HUDEP-2 (cell line): ENCODE measurements around the gene FREM1.
"Not testable (repeated sequence)": the region's sequence is repeated elsewhere in the genome, so short reads cannot be mapped to it uniquely, and the experiment has no call there.

ENCODE experiments used
- DNase-seq, 76 experiments: peaks; one replicate each; lab custom pipeline; 2025; ENCODE audit not compliant: unreplicated experiment in 76 of 76; lab: John Stamatoyannopoulos, UW

Gene FREM1

GRCh38 chr9:14909961-14910805 is at the start of gene FREM1:
TSS of gene FREM1 (minus strand) at chr9:14910428. CDS start at chr9:14868977, 41,451 bp downstream.
- DNase-seq, result no peak

GRCh38 chr9:14958989-14959388 is 48.8 kb upstream of the FREM1 start:
- no peak for DNase-seq

DNA sequence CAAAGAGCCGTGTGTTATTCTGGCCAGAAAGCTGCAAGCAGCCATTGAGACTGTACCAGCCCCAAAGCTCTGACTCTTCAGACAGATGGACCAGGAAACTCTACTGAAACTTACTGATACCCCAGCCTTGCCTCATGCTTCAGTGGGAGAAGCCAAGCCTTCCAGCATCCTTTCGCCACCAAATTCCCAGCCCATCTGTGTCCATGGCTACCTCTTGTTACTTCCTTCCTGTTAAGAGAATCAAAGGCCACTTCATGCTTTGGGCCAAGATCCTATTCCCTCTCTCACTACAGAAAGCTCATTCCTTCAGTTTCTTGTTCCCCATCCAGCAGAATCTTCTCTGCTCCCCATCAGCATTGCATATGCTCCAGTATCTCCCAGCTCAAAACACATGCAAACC is 46.9 kb upstream of the FREM1 start:
- no peak for DNase-seq

- DNase-seq, result no peak
Measured at GRCh38 chr9:14956208-14956607, 46.0 kb upstream of the FREM1 start.

GRCh38 chr9:14945351-14945750 is 35.1 kb upstream of the FREM1 start:
- DNase-seq, result no peak

DNA sequence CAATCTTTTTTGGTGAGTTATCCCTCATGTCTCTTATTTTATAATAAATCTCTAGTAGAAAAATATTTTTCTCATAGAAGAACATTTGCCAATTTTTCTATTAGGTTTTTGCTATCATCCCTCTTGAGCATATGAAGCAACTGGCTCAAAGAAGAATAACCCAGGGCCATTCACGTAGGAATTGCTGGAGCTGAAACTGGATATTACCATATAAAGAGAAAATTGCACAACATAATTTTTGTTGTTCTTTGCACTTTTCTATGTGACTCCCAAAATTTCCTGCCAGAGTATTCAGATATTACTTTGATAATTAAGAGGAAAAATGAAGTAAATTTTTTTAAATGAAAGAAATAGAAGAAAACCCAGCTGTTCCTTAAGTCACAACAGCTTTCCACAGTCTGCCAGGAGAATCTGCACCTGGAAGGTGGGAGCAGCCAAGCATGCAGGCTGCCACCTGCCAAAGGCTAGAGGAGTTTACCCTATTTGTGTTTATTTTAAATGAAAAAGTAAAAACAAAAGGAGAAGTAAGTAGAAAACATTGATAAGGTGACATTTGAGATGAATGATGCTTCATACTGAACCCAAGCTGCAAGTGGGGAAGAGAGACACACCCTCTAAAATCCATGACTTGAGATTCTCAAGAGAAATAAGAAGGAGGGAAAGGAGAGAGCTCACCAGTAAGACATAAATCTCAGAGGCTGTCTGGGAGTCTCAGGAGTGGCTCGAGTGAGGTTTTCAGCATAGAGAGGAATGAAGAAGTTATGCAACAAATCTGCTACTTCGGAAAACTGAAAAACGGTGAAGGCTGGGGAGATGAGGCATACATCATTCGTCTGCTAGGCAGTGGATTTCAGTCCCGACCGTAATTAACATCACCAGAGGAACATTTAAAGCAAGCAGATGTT is 31.5 kb upstream of the FREM1 start:
- DNase-seq, result no peak

DNA sequence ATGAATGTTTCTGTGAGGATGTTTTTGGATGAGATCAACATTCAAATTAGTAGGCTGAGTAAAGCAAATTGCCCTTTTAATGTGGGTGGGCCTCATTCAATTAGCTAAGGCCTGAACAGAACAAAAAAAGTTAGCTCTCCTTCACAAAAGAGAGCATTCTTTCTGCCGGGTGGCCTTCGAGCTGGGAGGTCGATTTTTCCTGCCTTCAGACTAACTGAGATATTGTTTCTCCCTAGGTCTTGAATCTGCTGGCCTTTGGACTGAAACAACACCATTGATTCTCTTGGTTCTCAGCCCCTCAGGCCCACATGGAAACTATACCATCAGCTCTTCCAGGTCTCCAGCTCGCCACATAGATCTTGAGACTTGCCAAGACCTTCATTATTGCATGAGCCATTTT is 29.1 kb upstream of the FREM1 start:
- no peak for DNase-seq

DNA sequence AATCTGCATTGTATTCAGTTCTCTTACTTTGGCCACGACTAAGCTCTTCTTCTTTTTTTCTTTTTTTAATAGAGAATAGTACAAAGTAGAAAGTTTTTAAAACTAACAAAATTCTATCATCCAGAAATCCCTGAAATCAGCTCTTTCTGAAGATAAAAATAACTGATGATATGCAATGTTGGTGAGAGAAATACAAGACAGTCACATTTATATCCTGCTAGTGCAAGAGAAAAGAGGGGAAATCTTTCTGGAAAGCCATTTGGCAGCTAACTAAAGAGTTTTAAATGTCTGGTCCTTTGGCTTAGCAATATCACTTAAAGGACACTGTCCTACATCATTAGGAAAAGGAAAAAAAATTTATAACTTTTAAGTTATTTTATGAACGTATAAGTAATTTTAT is 27.0 kb upstream of the FREM1 start:
- no peak for DNase-seq

- DNase-seq, result no peak
Measured at GRCh38 chr9:14936491-14936890, 26.3 kb upstream of the FREM1 start.

DNA sequence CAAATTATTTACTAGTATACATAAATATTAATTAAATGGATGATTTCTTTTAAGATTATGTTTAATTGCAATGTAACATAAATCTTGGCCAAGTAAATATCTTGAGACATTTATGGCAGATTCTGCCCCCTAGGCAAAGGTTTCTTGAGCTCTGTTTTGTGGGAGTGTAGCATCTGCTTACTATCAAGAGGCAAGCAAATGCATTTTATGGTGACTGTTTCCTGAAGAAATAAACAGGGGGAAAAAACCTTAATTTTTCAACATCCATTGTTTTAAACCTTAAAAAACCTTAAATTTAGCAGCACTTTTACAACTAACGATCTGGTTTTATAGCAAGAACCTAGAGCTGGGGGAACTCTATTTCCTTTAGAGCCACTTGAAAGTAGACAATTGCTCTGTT is 25.7 kb upstream of the FREM1 start:
- DNase-seq, result no peak

DNA sequence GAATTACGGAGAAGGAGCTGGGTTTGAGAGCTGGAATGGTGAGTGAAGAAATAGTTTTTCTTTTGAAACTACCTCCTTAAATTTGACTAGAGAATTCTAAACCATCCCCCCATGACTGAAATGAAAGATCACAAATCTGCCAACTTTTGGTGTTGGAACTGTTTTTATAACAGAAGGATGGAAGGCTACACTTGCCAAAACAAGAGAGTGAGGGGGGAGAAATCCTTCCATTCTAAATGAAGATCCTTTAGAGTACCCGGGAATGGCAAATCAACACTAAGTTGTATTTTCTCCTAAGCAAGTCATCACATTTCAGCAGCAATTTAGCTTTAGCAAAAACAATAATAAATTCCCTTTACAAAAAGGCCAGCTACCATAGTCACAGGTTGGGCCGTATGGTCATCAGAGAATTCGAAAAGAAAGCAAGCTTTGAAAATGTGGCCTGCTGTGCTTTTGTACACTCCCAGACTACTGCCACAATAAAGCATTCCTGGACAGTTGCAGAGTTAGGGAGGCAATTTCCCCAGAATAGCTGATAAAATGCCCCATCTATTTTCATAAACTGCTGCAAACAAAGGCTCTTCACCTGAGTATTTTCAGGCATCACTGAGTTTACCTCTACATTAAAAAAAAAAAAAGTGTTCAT is 25.0 kb upstream of the FREM1 start:
- DNase-seq, result no peak

DNA sequence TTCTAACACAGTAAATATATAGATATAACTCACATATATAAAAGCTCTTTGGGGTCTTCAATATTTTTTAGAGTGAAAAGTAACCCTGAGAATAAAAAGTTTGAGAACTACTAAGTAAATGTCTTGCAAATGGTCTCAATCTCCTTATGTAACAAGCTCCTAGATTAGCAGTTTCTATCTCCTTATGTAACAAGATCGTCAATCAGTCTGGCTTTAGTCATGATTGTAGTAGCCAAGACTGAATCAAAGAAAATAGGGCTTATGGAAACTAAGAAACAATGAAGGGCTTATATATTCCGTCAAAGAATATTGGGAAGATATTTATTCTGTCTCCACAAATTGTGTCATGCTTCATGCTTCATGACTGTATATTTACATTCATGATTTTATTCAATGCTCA is 22.4 kb upstream of the FREM1 start:
- DNase-seq, result no peak

GRCh38 chr9:14932231-14932630 is 22.0 kb upstream of the FREM1 start:
- no peak for DNase-seq

DNA sequence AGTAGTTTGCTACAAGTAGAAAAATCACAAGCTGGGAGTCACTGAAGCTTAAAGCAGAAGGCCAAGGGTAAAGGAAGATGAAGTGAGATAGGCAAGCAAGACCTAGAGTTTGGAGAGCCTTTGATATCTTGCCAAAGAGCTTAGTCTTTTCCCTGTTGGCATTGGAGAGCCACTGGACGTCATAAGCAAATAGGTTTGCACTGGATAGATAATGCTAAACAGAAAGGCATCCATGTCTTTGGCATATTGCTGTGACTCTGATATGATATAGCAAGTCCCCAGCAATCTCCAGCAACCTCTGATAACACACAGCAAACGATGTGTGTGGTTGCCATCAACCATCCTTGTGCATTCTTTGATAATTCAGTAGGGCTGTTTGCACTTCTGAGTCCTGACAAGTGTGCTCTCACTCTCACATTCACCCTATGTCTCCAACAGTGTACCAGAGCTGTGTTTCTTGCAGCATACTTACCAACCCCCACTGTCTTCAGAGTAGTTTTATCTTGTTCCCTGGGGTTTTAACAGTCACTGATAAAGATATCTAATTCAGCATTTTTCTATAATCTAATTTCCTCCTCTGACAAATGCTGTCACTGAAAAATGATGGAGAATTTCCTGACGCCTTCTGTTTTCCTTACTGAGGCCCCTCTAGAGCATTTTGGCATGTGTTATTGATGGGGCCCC is 16.9 kb upstream of the FREM1 start:
- DNase-seq, result peak in 61 of 76 experiments; percentile 3 to 92 (median 57)

DNA sequence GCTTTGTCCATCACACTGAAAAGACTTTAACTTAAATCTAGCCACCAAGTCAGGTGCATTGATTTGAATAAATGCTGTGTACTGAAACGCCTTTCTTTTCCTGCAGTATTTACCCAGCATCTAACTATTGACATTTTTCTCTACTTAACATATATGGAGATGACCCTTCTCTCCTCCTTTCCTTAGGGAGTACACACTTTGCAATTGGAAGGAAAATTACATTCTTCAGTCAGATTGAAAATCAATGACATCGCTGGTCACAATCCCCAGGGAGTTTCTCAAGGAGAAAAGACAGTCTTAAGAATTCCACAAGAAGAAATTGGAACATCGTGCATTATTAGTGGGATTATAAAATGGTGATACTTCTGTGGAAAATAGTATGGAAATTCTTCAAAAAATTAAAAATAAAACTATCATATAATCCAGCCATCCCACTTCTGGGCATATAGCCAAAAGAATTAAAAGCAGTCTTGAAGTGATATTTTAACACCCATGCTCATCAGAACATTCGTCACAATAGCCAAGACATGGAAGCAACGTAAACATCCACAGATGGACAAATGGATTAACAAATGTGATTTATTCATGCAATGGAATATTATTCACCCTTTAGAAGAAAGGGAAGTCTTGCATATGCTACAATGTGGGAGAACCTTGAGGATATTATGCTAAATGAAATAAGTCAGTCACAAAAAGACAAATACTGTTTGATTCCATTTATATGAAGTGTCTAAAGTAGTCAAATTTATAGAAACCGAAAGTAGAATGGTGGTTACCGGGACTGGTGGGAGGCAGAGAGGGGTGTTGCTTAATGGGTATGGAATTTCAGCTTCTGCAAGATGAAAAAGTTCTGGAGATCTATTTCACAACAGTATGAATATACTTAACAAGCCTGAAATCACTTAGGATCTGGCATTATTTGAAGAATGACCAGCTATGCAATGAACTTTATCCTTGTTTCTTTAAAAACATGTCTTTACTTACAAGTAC is 14.3 kb upstream of the FREM1 start:
- no peak for DNase-seq

GRCh38 chr9:14923701-14924100 is 13.5 kb upstream of the FREM1 start:
- no peak for DNase-seq

DNA sequence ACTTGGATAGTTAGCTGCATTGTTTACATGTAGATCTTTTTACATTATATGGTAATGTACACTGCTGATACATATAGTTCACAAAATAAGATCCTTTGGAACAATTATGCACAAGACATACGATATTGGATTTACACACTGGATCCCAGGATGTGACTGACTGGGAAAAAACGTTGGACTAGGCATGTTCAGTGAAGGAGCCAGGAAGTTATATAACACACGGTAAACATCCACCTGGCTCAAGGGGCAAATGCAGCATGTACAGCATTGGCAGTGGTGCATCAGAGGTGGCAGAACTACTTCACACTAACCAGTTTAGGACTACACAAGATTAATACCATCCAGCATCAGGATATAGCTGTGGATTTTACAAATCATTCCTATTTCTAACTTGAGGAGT is 10.6 kb upstream of the FREM1 start:
- not testable (repeated sequence) for DNase-seq

DNA sequence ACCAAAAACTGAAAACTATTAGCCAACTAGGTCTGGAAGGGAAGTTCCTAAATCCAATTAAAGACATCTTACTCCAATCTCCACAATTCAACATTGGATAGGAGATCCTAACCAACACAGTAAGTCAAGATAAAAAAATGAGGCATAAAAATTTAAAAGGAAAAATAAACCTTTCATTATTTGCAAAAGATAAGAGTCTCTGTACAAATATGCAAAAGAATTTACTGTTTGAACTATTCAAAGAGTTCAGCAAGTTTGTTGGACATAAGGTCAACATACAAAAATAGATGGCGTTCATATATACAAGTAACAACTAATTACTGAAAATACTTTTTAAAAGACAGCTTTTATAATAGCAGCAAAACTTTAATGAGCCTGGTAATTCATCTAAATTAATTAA is 3.1 kb upstream of the FREM1 start:
- DNase-seq, result no peak

GRCh38 chr9:14912859-14913258 is 2.6 kb upstream of the FREM1 start:
- no peak for DNase-seq
